GM18517 (cell line): ENCODE data around the gene CLDN15.
A peak's percentile ranks its signal among the peaks of the same experiment; 100 is the strongest.
"Not testable (repeated sequence)": the region's sequence is repeated elsewhere in the genome, so short reads cannot be mapped to it uniquely, and the experiment has no call there.

Source experiments
- ATAC-seq: cut with Tn5 transposase; IDR thresholded peaks from one replicate; pipeline ENCODE4 v1.9.1; 2021; ENCODE audit warnings: mild to moderate bottlenecking, moderate library complexity; ENCODE audit not compliant: unreplicated experiment

CLDN15 gene

GRCh38 chr7:101237206-101238067, at the start of gene CLDN15:
CLDN15 (minus strand) TSS chr7:101237802; CDS start chr7:101237581, 221 bp downstream.
- ATAC-seq: no peak

- no peak for ATAC-seq
Observed at GRCh38 chr7:101287032-101287431, 49.4 kb upstream of the CLDN15 start.

GRCh38 chr7:101285880-101286279, 48.3 kb upstream of the CLDN15 start:
- not testable (repeated sequence) for ATAC-seq

- no peak for ATAC-seq
Observed at GRCh38 chr7:101285171-101285570, 47.6 kb upstream of the CLDN15 start.

- not testable (repeated sequence) for ATAC-seq
Observed at GRCh38 chr7:101280912-101281311, 43.3 kb upstream of the CLDN15 start.

- ATAC-seq: no peak
Observed at GRCh38 chr7:101278461-101279292, 41.1 kb upstream of the CLDN15 start.

GRCh38 chr7:101277155-101277554, 39.6 kb upstream of the CLDN15 start:
- ATAC-seq: no peak

- no peak for ATAC-seq
Observed at GRCh38 chr7:101273206-101273605, 35.6 kb upstream of the CLDN15 start.

- ATAC-seq: no peak
Observed at GRCh38 chr7:101271021-101271420, 33.4 kb upstream of the CLDN15 start.

GRCh38 chr7:101269664-101270063, 32.1 kb upstream of the CLDN15 start:
- ATAC-seq: no peak

- ATAC-seq: no peak
Observed at GRCh38 chr7:101265622-101266516, 28.3 kb upstream of the CLDN15 start.

GRCh38 chr7:101264102-101264706, 26.6 kb upstream of the CLDN15 start:
- not testable (repeated sequence) for ATAC-seq

- ATAC-seq: no peak
Observed at GRCh38 chr7:101258243-101258731, 20.7 kb upstream of the CLDN15 start.

- no peak for ATAC-seq
Observed at GRCh38 chr7:101255796-101256195, 18.2 kb upstream of the CLDN15 start.

GRCh38 chr7:101253199-101253598, 15.6 kb upstream of the CLDN15 start:
- ATAC-seq: not testable (repeated sequence)

GRCh38 chr7:101251871-101252659, 14.5 kb upstream of the CLDN15 start:
- peak; percentile 94 for ATAC-seq

GRCh38 chr7:101250324-101250723, 12.7 kb upstream of the CLDN15 start:
- no peak for ATAC-seq

GRCh38 chr7:101248276-101248675, 10.7 kb upstream of the CLDN15 start:
- no peak for ATAC-seq

- no peak for ATAC-seq
Observed at GRCh38 chr7:101245147-101245668, 7.6 kb upstream of the CLDN15 start.
